H9 (cell line): Measurements from ENCODE around the gene ADA. TPM values are rescaled to one million over a fixed set of nuclear protein-coding genes. Genes with fewer than 3 reads are reported as not detected.

ENCODE experiments used
- DNase-seq: peaks from one replicate; pipeline ENCODE4 v3.0.0-alpha.2; 2017
- H2AFZ ChIP-seq: one replicate; pipeline ENCODE4 v1.6.1; 2013; ENCODE audit warnings: mild to moderate bottlenecking, low read length, control low read depth, moderate library complexity
- H2AK5ac ChIP-seq: 2 replicates; pipeline ENCODE4 v1.6.1; 2013; ENCODE audit warnings: low read length, control low read depth, mixed read lengths; ENCODE audit not compliant: insufficient read length
- H2BK120ac ChIP-seq: one replicate; pipeline ENCODE4 v1.6.1; 2013; ENCODE audit warnings: low read depth, mild to moderate bottlenecking, low read length, control low read depth, inconsistent platforms; ENCODE audit not compliant: poor library complexity, severe bottlenecking
- H2BK12ac ChIP-seq: 2 replicates; pipeline ENCODE4 v1.6.1; 2013; ENCODE audit warnings: low read length, control low read depth, mixed read lengths, low read depth; ENCODE audit not compliant: insufficient read length
- H2BK15ac ChIP-seq: 2 replicates; pipeline ENCODE4 v1.6.1; 2013; ENCODE audit warnings: low read depth, low read length, control low read depth
- H2BK20ac ChIP-seq: one replicate; pipeline ENCODE4 v1.6.1; 2013; ENCODE audit warnings: low read depth, mild to moderate bottlenecking, low read length, control low read depth, inconsistent platforms; ENCODE audit not compliant: poor library complexity, severe bottlenecking
- H2BK5ac ChIP-seq: 2 replicates; pipeline ENCODE4 v1.6.1; 2013; ENCODE audit warnings: low read length, control low read depth, mixed read lengths; ENCODE audit not compliant: insufficient read length
- H3K14ac ChIP-seq: 2 replicates; pipeline ENCODE4 v1.6.1; 2013; ENCODE audit warnings: low read length, control low read depth; ENCODE audit not compliant: insufficient read depth
- H3K18ac ChIP-seq: 2 replicates; pipeline ENCODE4 v1.6.1; 2013; ENCODE audit warnings: low read depth, mild to moderate bottlenecking, mixed read lengths, low read length, control low read depth; ENCODE audit not compliant: insufficient read length
- H3K23ac ChIP-seq: 2 replicates; pipeline ENCODE4 v1.6.1; 2013; ENCODE audit warnings: low read length, control low read depth, mixed read lengths, low read depth; ENCODE audit not compliant: insufficient read length
- H3K23me2 ChIP-seq: 2 replicates; pipeline ENCODE4 v1.6.1; 2013; ENCODE audit warnings: low read depth, mild to moderate bottlenecking, mixed read lengths, low read length, control low read depth; ENCODE audit not compliant: insufficient read length, poor library complexity, severe bottlenecking
- H3K27ac ChIP-seq: 2 replicates; pipeline ENCODE4 v1.5.1; 2013; ENCODE audit warnings: low read length, control low read depth, mixed read lengths, low read depth; ENCODE audit not compliant: insufficient read length
- H3K27me3 ChIP-seq: 2 replicates; pipeline ENCODE4 v1.6.1; 2013; ENCODE audit warnings: low read length, control low read depth, inconsistent platforms; ENCODE audit not compliant: insufficient read depth
- H3K4ac ChIP-seq: 2 replicates; pipeline ENCODE4 v1.6.1; 2013; ENCODE audit warnings: low read depth, mild to moderate bottlenecking, control low read depth, inconsistent platforms, low read length, moderate library complexity
- H3K4me1 ChIP-seq: 2 replicates; pipeline ENCODE4 v1.6.1; 2013; ENCODE audit warnings: low read length, control low read depth, inconsistent platforms; ENCODE audit not compliant: insufficient read depth
- H3K4me2 ChIP-seq: 2 replicates; pipeline ENCODE4 v1.6.1; 2013; ENCODE audit warnings: low read length, control low read depth, mixed read lengths; ENCODE audit not compliant: insufficient read length, insufficient read depth
- H3K56ac ChIP-seq: 2 replicates; pipeline ENCODE4 v1.6.1; 2013; ENCODE audit warnings: low read depth, mild to moderate bottlenecking, mixed read lengths, low read length, control low read depth; ENCODE audit not compliant: insufficient read length
- H3K79me1 ChIP-seq: 2 replicates; pipeline ENCODE4 v1.6.1; 2013; ENCODE audit warnings: low read depth, mild to moderate bottlenecking, moderate library complexity, low read length, control low read depth, inconsistent platforms; ENCODE audit not compliant: insufficient read depth, poor library complexity, severe bottlenecking
- H3K79me2 ChIP-seq: 2 replicates; pipeline ENCODE4 v1.6.1; 2013; ENCODE audit warnings: low read length, control low read depth, inconsistent platforms; ENCODE audit not compliant: insufficient read depth
- H3K9ac ChIP-seq: 2 replicates; pipeline ENCODE4 v1.6.1; 2013; ENCODE audit warnings: low read length, control low read depth, mixed read lengths; ENCODE audit not compliant: insufficient read length; ENCODE audit errors: extremely low read depth
- H3K9me3 ChIP-seq: one replicate; pipeline ENCODE4 v1.6.1; 2013; ENCODE audit warnings: low read depth, low read length, inconsistent platforms; ENCODE audit not compliant: control insufficient read depth
- H3T11ph ChIP-seq: one replicate; pipeline ENCODE4 v1.6.1; 2013; ENCODE audit warnings: mild to moderate bottlenecking, low read length, control low read depth, inconsistent platforms
- H4K20me1 ChIP-seq: one replicate; pipeline ENCODE4 v1.6.1; 2013; ENCODE audit not compliant: control insufficient read depth, insufficient read length, insufficient read depth
- H4K5ac ChIP-seq: 2 replicates; pipeline ENCODE4 v1.6.1; 2013; ENCODE audit warnings: low read depth, mild to moderate bottlenecking, mixed read lengths, low read length, control low read depth; ENCODE audit not compliant: insufficient read length
- H4K8ac ChIP-seq: replicated peaks from 2 replicates; pipeline ENCODE4 v1.6.1; 2013; ENCODE audit warnings: low read length, control low read depth, mixed read lengths, low read depth; ENCODE audit not compliant: insufficient read length
- H4K91ac ChIP-seq: 2 replicates; pipeline ENCODE4 v1.6.1; 2013; ENCODE audit warnings: low read depth, mild to moderate bottlenecking, moderate library complexity, mixed read lengths, low read length, control low read depth; ENCODE audit not compliant: insufficient read length
- H3K27ac Mint-ChIP-seq, 3 experiments: 2 replicates in 2 of 3; 3 replicates in 1 of 3; pipeline ENCODE4 v1.8.0; 2020 to 2021; ENCODE audit warnings: mixed read lengths in 3 of 3, mild to moderate bottlenecking in 1 of 3, moderate library complexity in 1 of 3
- H3K27me3 Mint-ChIP-seq: 2 replicates; pipeline ENCODE4 v1.8.0; 2021; ENCODE audit warnings: low read depth, mild to moderate bottlenecking, moderate library complexity, mixed read lengths
- H3K36me3 Mint-ChIP-seq, 3 experiments: 2 replicates in 2 of 3; 3 replicates in 1 of 3; pipeline ENCODE4 v1.8.0; 2020 to 2021; ENCODE audit warnings: low read depth in 3 of 3, mixed read lengths in 3 of 3; ENCODE audit not compliant: insufficient read depth in 1 of 3
- H3K4me1 Mint-ChIP-seq, 2 experiments: 2 replicates each; pipeline ENCODE4 v1.8.0; 2020; ENCODE audit warnings: mixed read lengths in 2 of 2
- H3K4me3 Mint-ChIP-seq, 2 experiments: 2 replicates in 1 of 2; 3 replicates in 1 of 2; pipeline ENCODE4 v1.8.0; 2020 to 2021; ENCODE audit warnings: mild to moderate bottlenecking in 2 of 2, mixed read lengths in 2 of 2, moderate library complexity in 1 of 2
- H3K9me3 Mint-ChIP-seq, 2 experiments: 2 replicates in 1 of 2; 3 replicates in 1 of 2; pipeline ENCODE4 v1.8.0; 2020; ENCODE audit warnings: mild to moderate bottlenecking in 2 of 2, mixed read lengths in 2 of 2, moderate library complexity in 1 of 2
- CTCF ChIP-seq: fragments of 200-600 bp; sonication (generic); conservative IDR thresholded peaks from 3 replicates; pipeline ENCODE4 v1.8.0; 2021; ENCODE audit warnings: antibody characterized with exemption, mild to moderate bottlenecking
- WGBS: extraction: QIAGEN DNeasy Blood & Tissue Kit; methylation state at CpG from one replicate; pipeline ENCODE4 v1.1.7; 2013; ENCODE audit warnings: missing lambda C conversion rate, low lambda C conversion rate, mixed read lengths; ENCODE audit not compliant: insufficient read length; ENCODE audit errors: extremely low coverage; 5-methylcytosine and 5-hydroxymethylcytosine counted together
- total RNA-seq: library from RNA; stranded (reverse); gene quantifications from 2 replicates; pipeline ENCODE4 v1.2.1, GENCODE V29; 2021

Gene ADA
- total RNA-seq, 1 experiment from 2014 or later, result 22.0 TPM

GRCh38 chr20:44597516-44597915, 54.0 kb downstream of the ADA start:
- Histone ChIP-seq H3K9ac (no peak overlapping the region), H3K9me3 (no peaks in the 10 kb centered on the region), H4K5ac (no peak overlapping the region), H3K27ac (no peak overlapping the region), H4K8ac (no peak overlapping the region), H3K56ac (no peak overlapping the region), H3K79me1 (no peaks in the 10 kb centered on the region), H3K4ac (no peak overlapping the region), H2AK5ac (no peak overlapping the region), H2AFZ (no peak overlapping the region), H4K20me1 (no peaks in the 10 kb centered on the region), H3K23ac (no peak overlapping the region), H2BK15ac (no peak overlapping the region), H3K4me2 (no peak overlapping the region), H2BK20ac (no peak overlapping the region), H3T11ph (no peak overlapping the region), H3K79me2 (no peaks in the 10 kb centered on the region), H2BK120ac (no peak overlapping the region), H4K91ac (no peak overlapping the region), H3K14ac (no peak overlapping the region), H2BK12ac (no peak overlapping the region), H3K27me3 (no peaks in the 10 kb centered on the region), H3K18ac (no peak overlapping the region), H2BK5ac (no peak overlapping the region), H3K23me2 (no peaks in the 10 kb centered on the region), H3K4me1 (peaks cover 8% of the 10 kb centered on the region; the same call in 1 of the 2 replicates)
- no peak for TF ChIP-seq CTCF
- DNase-seq, result no peak
- no peaks in the 10 kb centered on the region for H3K36me3 Mint-ChIP-seq
- no peaks in the 10 kb centered on the region for H3K9me3 Mint-ChIP-seq
- H3K27ac Mint-ChIP-seq, result peak overlapping the region in 1 of 3 experiments; percentile 23; a peak in 2 of 7 replicates
- no CpG with 5 or more reads among the region's 4 CpGs for WGBS
- H3K27me3 Mint-ChIP-seq, result no peaks in the 10 kb centered on the region
- H3K4me1 Mint-ChIP-seq, result peaks cover 35 to 41% of the 10 kb centered on the region in 2 experiments
- H3K4me3 Mint-ChIP-seq, result peak overlapping the region in 1 of 2 experiments; percentile 29; a peak in 1 of 5 replicates
